ENCODE measurements around the gene MADCAM1. TPM values are rescaled to one million over a fixed set of nuclear protein-coding genes. Genes with fewer than 3 reads are reported as not detected.

MADCAM1 gene
- total RNA-seq, 1 donor from 2014 or later = 0.17 TPM

DNA sequence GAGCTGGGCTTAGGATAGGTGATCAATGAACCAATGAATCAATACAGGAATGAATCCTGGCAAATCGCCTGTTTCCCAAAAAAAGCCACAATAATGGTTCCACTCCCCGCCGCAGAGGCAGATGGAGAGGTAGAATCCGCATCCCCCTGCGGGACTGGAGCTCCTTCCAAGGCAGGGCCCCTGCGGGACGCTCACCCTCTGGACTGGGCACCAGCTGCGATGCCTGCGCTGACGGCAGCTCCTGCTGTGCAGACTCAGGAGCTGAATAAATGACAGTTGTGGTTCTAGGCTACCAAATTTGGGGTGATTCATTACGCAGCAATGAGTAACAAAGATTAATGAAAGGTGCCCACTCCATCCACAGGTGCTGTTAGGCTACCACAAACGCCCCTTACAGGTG is 26.4 kb downstream of the MADCAM1 start:
- TF ChIP-seq, protein P1, sequence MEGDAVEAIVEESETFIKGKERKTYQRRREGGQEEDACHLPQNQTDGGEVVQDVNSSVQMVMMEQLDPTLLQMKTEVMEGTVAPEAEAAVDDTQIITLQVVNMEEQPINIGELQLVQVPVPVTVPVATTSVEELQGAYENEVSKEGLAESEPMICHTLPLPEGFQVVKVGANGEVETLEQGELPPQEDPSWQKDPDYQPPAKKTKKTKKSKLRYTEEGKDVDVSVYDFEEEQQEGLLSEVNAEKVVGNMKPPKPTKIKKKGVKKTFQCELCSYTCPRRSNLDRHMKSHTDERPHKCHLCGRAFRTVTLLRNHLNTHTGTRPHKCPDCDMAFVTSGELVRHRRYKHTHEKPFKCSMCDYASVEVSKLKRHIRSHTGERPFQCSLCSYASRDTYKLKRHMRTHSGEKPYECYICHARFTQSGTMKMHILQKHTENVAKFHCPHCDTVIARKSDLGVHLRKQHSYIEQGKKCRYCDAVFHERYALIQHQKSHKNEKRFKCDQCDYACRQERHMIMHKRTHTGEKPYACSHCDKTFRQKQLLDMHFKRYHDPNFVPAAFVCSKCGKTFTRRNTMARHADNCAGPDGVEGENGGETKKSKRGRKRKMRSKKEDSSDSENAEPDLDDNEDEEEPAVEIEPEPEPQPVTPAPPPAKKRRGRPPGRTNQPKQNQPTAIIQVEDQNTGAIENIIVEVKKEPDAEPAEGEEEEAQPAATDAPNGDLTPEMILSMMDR (conservative IDR thresholded peaks at IDR 0.05; ENCODE audit: low read depth, low read length) = no peak
- no peak for DNase-seq (ENCODE audit: low read depth)
- no peak overlapping the region for H3K4me3 ChIP-seq (ENCODE audit: low read depth, low read length)

DNA sequence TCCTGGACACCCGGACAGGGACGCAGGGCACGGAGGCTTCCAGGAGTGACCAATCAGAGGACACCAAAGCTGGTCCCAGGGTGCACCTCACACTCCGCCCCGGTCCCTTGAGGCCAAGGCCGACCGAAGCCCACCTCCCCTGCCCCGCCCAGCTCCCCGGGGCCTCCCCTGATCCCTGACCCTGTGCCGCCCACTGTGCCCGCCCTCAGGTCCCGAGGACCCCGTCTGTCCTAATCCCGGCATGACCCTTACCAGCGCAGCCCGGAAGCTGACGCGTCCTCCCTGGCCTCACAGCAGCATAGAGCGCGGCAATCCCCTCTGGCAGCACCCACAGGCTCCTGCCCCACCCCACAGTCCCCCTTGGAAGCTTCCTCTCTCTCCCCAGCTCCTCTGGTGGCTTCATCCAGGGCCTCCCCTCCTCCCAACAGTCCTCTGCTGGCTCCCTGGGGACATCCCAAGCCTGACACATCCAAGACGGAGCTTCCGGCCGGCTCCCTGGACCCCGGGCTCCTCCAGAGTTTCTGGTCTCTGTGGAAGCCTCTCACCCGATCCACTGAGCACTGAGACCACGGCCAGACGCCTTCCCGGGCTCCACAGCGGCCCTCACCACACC is 27.9 kb downstream of the MADCAM1 start:
- DNase-seq (ENCODE audit: low read depth) = no peak
- H3K4me3 ChIP-seq (ENCODE audit: low read depth, low read length) = no peak overlapping the region
- TF ChIP-seq, protein P1 (conservative IDR thresholded peaks at IDR 0.05; ENCODE audit: low read depth, low read length) = no peak

DNA sequence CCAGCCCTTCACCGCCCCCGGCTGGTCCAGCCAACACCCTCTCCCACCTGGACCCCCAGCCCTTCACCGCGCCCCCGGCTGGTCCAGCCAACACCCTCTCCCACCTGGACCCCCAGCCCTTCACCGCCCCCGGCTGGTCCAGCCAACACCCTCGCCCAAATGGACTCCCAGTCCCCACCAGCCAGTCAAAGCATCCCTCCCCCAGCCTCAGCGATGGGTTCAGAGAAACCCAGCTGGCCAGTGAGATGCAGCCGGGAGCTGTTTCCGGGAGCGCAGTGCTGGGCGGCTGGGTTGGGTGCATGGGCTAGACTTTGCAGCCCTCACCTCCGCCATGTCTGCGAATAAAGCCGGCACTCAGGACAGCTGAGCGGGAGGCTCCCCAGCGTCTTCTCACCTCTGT is 28.7 kb downstream of the MADCAM1 start:
- H3K4me3 ChIP-seq (ENCODE audit: low read depth, low read length) = no peak overlapping the region
- DNase-seq (ENCODE audit: low read depth) = no peak
- TF ChIP-seq, protein P1 (conservative IDR thresholded peaks at IDR 0.05; ENCODE audit: low read depth, low read length) = no peak

DNA sequence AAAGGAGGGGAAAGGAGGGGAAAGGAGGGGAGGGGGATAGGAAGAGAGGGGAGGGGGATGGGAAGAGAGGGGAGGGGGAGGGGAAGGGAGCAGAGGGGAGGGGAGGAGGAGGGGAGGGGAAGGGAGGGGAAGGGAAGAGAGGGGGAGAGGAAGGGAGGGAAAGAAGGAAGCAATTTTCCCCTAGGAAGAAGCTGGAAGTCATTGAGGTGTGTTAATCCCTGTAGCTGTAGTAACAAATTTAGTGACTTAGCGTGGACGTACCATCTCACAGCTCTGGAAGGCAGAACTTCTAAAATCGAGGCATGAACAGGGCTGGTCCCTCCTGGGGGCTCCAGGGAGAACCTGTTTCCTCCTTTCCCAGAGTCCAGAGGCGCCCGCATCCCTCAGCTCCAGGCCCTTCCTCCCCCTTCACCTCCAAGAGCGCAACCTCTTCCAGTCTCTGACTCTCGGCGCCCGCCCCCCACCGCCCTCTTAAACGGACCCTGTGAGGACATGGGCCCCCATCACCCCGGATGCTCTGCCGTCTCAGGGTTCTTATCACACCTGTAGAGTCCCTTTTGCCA is 29.7 kb downstream of the MADCAM1 start:
- TF ChIP-seq, protein P1 (conservative IDR thresholded peaks at IDR 0.05; ENCODE audit: low read depth, low read length) = no peak
- no peak overlapping the region for H3K4me3 ChIP-seq (ENCODE audit: low read depth, low read length)
- DNase-seq (ENCODE audit: low read depth) = no peak

DNA sequence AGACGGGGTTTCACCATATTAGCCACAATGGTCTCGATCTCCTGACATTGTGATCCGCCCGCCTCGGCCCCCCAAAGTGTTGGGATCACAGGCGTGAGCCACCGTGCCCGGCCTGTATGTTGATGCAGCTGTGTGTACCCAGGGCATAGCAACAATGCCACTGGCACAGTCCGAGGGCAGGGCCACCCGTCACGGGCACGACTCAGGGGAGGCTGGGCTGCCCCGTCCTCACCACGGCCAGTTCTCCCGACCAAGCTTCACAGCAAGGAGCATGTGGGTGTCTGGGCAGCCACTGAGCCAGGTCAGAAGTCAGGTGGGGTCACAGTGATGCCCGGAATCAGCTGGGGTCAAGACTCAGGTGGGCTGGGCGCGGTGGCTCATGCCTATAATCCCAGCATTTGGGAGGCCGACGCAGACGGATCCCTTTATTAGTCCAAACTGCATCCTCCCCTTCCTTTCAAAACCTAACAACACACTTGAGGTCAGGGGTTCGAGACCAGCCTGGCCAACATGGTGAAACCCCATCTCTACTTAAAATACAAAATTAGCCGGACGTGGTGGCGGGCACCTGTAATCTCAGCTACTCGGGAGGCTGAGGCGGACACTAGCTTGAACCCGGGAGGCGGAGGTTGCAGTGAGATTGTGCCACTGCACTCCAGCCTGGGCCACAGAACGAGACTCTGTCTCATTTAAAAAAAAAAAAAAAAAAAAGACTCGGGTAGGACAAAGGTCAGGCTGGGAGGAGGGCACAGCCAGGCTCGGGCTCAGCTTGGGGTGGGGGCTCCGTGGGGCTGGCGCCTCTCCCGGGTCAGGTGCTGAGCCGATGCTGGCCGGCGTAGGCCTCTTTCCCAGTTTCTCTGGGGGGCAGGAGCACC is 34.1 kb downstream of the MADCAM1 start:
- DNase-seq (ENCODE audit: low read depth) = no peak
- TF ChIP-seq, protein P1 (conservative IDR thresholded peaks at IDR 0.05; ENCODE audit: low read depth, low read length) = no peak
- peak overlapping the region; percentile 74 for H3K4me3 ChIP-seq (ENCODE audit: low read depth, low read length)

DNA sequence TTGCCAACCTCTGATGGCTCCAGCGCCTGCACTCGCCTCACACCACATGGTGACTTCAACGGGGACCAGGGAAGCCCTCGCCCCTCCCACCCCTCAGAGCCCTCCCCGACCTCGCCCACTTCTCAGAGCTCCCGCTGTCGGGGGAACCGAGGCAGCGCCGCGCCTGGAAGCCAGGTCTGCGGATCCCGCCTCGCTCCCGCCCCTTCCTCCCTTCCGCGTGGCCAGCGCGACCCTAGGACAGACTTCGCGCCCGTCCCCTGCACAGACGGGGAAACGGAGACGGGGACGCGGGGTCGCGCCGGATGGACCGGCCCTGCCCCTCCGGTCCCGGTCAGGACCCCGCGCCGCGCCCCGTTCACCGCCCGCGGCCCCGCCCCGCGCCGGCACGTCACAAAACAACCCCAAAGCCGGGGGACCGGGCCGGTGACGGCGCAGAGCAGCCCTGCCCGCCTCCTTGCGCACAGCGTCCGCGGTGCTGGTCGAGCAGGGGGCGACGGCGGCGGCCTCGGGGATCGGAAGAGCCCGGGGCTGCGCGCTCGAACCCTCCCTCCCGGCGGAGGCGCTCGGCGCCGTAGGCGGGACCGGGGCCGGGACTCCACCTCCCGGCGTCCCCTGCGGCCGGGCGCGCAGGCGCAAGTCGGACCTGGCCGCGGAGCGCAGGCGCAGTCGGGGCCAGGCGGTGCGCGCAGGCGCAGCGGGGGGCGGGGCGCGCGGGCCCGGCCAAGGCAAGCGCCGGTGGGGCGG is 34.9 kb downstream of the MADCAM1 start:
- TF ChIP-seq, protein P1 (conservative IDR thresholded peaks at IDR 0.05; ENCODE audit: low read depth, low read length) = no peak
- H3K4me3 ChIP-seq (ENCODE audit: low read depth, low read length) = peak overlapping the region; percentile 97
- no peak for DNase-seq (ENCODE audit: low read depth)
